ENCODE results near the gene F7. TPM values are rescaled to one million over a fixed set of nuclear protein-coding genes. Genes with fewer than 3 reads are reported as not detected.

F7 gene
- total and polyA plus RNA-seq, 2 of the 4 experiments (the other 2 are of a cell fraction): under 0.01 to 0.07 TPM

DNA sequence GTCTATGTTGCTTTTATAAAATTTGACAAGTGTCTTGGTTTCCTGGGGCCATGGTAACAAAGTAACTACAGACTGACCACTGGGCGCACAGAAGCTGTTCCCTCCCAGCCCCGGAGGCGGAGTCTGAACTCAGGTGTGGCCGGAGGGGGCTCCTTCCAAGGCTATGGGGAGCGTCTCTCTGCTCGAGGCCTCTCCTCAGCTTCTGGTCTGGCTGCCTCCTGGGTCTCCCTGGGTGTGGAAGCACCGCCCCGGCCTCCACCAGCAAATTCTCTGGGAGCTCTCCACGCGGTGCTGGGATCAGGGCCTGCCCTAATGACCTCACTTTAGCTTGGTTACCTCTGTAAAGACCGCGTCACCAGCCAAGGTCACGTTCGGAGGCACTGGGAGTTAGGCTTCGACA lies 45.7 kb upstream of the F7 start:
- no peak overlapping the region for H3K4ac ChIP-seq (ENCODE audit: low read depth, low read length)
- H4K20me1 ChIP-seq (ENCODE audit: insufficient read depth, low read length): no peaks in the 10 kb centered on the region; the same call in 1 of the 2 replicates
- no peak overlapping the region for H2BK15ac ChIP-seq (ENCODE audit: low read depth, low read length)
- no peak overlapping the region for H3K14ac ChIP-seq (replicated peaks; ENCODE audit: low read depth, low read length)
- DNase-seq (no peak), ATAC-seq (ENCODE audit: low read depth) (no peak)
- no peaks in the 10 kb centered on the region for H3K4me1 ChIP-seq (ENCODE audit: control insufficient read depth, insufficient read depth, low read length)
- H2AK9ac ChIP-seq (replicated peaks; ENCODE audit: low read depth, low read length, poor library complexity): no peak overlapping the region
- H4K8ac ChIP-seq (ENCODE audit: low read depth in 2 of 2, low read length in 2 of 2): no peak overlapping the region
- 0 out of 2 replicates have a peak, but pooled peaks cover 4% of the 10 kb centered on the region for H3K9me1 ChIP-seq (ENCODE audit: insufficient read depth, low read length)
- H3K4me3 ChIP-seq (ENCODE audit: insufficient read depth, low read depth, low read length): no peak overlapping the region
- no peak overlapping the region for H2BK20ac ChIP-seq (ENCODE audit: low read depth, low read length)
- no peak overlapping the region for H2AFZ ChIP-seq (replicated peaks; ENCODE audit: low read length, poor library complexity)
- intact Hi-C loops (cut with micrococcal nuclease): no loop called here
- H3K79me1 ChIP-seq (ENCODE audit: low read depth in 1 of 2, low read length in 2 of 2): no peaks in the 10 kb centered on the region
- TF ChIP-seq NFE2L2 (IDR thresholded peaks at IDR 0.05; ENCODE audit: low read depth, low read length) (no peak), ELK1 (IDR thresholded peaks at IDR 0.05; ENCODE audit: borderline replicate concordance, low read depth, low read length) (no peak), SMC3 (IDR thresholded peaks at IDR 0.05; ENCODE audit: low read depth, low read length) (no peak), RFX5 (IDR thresholded peaks at IDR 0.05; ENCODE audit: low read depth, low read length) (no peak), RAD21 (IDR thresholded peaks at IDR 0.05; ENCODE audit: low read length) (no peak), BHLHE40 (IDR thresholded peaks at IDR 0.05; ENCODE audit: low read depth, low read length) (no peak), MAFK (IDR thresholded peaks at IDR 0.05; ENCODE audit: low read depth, low read length) (no peak), USF2 (IDR thresholded peaks at IDR 0.05; ENCODE audit: low read depth, low read length) (no peak), CHD1 (IDR thresholded peaks at IDR 0.05; ENCODE audit: low read depth, low read length) (no peak), POLR2A (IDR thresholded peaks at IDR 0.05; ENCODE audit: low read depth, low read length) (no peak), FOS (IDR thresholded peaks at IDR 0.05; ENCODE audit: low read depth, low read length) (no peak), CEBPB (IDR thresholded peaks at IDR 0.05; ENCODE audit: low read depth, low read length) (no peak), RCOR1 (IDR thresholded peaks at IDR 0.05; ENCODE audit: insufficient replicate concordance, low read length) (no peak), MXI1 (IDR thresholded peaks at IDR 0.05; ENCODE audit: borderline replicate concordance, low read depth, low read length) (no peak), MAZ (IDR thresholded peaks at IDR 0.05; ENCODE audit: borderline replicate concordance, low read depth, low read length) (no peak)
- TF ChIP-seq, protein P1, sequence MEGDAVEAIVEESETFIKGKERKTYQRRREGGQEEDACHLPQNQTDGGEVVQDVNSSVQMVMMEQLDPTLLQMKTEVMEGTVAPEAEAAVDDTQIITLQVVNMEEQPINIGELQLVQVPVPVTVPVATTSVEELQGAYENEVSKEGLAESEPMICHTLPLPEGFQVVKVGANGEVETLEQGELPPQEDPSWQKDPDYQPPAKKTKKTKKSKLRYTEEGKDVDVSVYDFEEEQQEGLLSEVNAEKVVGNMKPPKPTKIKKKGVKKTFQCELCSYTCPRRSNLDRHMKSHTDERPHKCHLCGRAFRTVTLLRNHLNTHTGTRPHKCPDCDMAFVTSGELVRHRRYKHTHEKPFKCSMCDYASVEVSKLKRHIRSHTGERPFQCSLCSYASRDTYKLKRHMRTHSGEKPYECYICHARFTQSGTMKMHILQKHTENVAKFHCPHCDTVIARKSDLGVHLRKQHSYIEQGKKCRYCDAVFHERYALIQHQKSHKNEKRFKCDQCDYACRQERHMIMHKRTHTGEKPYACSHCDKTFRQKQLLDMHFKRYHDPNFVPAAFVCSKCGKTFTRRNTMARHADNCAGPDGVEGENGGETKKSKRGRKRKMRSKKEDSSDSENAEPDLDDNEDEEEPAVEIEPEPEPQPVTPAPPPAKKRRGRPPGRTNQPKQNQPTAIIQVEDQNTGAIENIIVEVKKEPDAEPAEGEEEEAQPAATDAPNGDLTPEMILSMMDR (conservative IDR thresholded peaks at IDR 0.05; ENCODE audit: low read depth, low read length): no peak
- ChIA-PET CTCF (no interaction called here), POLR2A (ENCODE audit: unreplicated experiment) (interaction anchor here (0.6 kb wide), 1 partner anchor 238 kb away, joined by 3 read pairs; no protein-coding TSS in a partner anchor)
- in situ Hi-C loops (cut with MboI; ENCODE audit: low sequenced_read_pairs): no loop called here
- H4K91ac ChIP-seq (ENCODE audit: insufficient read depth, low read depth, low read length): no peak overlapping the region
- H3K23ac ChIP-seq (ENCODE audit: low read depth, low read length): no peak overlapping the region
- no peak overlapping the region for H2BK5ac ChIP-seq (ENCODE audit: low read depth, low read length, poor library complexity, severe bottlenecking)
- peaks cover 4% of the 10 kb centered on the region for H3K27me3 ChIP-seq (ENCODE audit: control insufficient read depth, insufficient read depth, low read length)
- dilution Hi-C loops (cut with HindIII; ENCODE audit: low sequenced_read_pairs, unreplicated experiment): no loop called here
- no peak overlapping the region for H2AK5ac ChIP-seq (ENCODE audit: low read depth, low read length)
- H3K4me2 ChIP-seq (ENCODE audit: low read depth, low read length): no peak overlapping the region
- no peaks in the 10 kb centered on the region for H3K36me3 ChIP-seq (ENCODE audit: control insufficient read depth, insufficient read depth, low read length)
- no peak overlapping the region for H4K5ac ChIP-seq (ENCODE audit: low read depth, low read length)
- H3K9ac ChIP-seq (ENCODE audit: low read depth, low read length): no peak overlapping the region
- no peak overlapping the region for H2BK120ac ChIP-seq (ENCODE audit: low read depth, low read length)
- H3K56ac ChIP-seq (ENCODE audit: extremely low read depth, insufficient read depth, low read length): no peak overlapping the region
- peaks cover 5% of the 10 kb centered on the region; the same call in 1 of the 2 replicates for H3K9me3 ChIP-seq (ENCODE audit: control insufficient read depth, insufficient read depth, low read length)
- no peak overlapping the region for H3K27ac ChIP-seq (ENCODE audit: insufficient read depth, low read length)
- no TSS peak for BruUV-seq (replicated peaks)
- 56% methylated on average over 11 of the region's 15 CpGs; no CpG with 5 or more reads in 1 of the 2 experiments for WGBS, 2 experiments (ENCODE audit: extremely low coverage in 2 of 2, insufficient read length in 1 of 2)
- no peak overlapping the region for H3K18ac ChIP-seq (ENCODE audit: low read depth, low read length)
